Fibroblast of skin of scalp (primary cell): Measurements from ENCODE around the gene FHAD1.
"Not testable (repeated sequence)": the region's sequence is repeated elsewhere in the genome, so short reads cannot be mapped to it uniquely, and the experiment has no call there.

Source experiments
- DNase-seq: peaks from one replicate; pipeline ENCODE4 v3.0.0-alpha.2; 2013

The FHAD1 gene

DNA sequence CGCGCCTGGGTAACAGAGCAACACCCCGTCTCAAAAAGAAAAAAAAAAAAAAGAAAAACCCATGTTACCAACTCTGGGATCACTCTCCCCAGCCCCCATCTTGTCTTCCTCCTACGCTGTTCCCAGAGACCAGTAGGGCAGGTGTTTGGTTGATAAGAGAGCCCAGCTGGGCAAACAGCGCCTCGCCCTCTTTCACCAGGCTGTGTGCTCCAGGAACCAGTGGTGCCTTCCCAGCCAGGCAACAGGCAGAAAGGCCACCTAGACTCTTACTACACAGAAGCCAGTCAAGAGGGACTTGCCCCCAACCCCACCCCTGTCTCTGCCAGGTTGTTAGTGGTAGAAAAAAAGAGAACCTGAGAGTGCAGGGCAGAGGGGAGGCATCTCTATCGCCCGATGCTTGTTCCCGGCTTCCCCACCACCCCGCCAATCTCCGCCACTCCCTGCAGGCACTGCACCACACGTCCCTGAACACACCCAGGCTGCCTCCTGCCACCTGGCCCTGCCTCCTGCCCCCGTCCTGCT, 177.2 kb downstream of the FHAD1 start:
- DNase-seq: no peak

GRCh38 chr1:15424981-15425380, 178.0 kb downstream of the FHAD1 start:
- no peak for DNase-seq

- no peak for DNase-seq
These were observed 178.5 kb downstream of the FHAD1 start for GRCh38 chr1:15425521-15425920.

DNA sequence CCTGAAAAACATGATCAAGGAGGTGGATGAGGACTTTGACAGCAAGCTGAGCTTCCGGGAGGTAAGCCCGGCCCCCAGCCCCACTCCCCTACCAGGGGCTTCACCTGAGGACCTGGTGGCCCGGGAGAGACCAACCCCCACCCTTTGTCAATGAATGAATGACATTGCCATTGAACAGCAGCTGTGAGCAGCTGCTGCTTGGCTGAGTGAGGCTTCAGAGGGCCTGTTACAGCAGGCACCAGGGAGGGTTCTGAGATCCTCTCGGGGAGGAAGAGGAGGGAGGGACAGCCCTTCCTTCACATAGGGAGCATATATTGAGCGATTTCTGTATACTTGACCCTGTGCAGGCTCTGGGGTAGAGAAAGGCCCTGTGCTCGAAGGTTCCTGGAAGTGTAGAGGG, 178.9 kb downstream of the FHAD1 start:
- DNase-seq: no peak

DNA sequence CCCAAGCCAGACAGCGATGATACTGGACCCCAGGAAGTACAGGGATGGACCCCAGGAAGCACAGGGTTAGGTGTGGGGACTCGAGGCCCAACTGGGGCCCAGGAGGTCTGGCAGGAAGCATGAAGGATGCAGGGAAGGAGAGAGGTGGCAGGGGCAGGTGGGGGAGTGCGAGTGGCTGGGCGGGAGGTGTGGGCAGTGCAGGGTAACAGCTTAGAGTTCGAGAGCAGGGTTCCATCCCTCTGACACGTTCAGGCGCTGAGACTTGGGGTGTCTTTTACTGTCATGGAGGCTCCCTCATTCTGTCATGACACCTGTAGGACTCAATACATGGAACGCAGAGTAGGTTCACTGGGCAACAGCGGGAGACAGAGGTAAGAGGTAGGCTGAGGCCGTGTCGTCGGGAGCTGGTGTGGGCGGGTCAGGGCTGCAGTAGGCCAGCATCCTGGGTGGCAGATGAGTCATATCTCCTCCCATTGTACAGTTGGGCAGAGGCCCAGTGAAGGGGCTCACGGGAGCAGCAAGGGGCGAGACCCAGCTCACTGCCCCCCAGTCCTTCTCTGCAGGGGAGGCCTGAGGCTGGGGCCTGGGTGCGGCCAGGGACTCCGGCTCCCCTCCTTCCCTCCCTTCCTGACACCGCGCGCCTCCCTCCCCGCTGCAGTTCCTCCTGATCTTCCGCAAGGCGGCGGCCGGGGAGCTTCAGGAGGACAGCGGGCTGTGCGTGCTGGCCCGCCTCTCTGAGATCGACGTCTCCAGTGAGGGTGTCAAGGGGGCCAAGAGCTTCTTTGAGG, 179.7 kb downstream of the FHAD1 start:
- peak; percentile 37 for DNase-seq

DNA sequence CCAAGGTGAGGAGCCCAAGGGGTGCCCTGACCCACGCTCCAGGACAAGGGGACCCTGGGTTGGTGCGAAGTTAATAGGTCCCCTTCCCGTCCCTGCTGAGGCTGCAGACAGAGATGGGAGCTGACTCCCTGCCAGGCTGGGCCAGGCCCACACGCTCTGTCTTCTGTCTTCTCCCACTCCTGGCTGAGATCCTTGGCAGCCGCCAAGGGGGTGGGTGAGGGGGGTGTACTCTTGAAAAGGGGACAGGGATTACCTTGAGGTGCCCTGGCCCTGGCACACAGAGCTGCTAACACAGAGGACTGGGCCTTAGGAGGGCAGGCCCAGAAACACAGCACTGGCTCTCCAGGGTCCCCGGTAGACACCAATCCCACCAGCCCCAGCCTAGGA, 180.2 kb downstream of the FHAD1 start:
- no peak for DNase-seq

DNA sequence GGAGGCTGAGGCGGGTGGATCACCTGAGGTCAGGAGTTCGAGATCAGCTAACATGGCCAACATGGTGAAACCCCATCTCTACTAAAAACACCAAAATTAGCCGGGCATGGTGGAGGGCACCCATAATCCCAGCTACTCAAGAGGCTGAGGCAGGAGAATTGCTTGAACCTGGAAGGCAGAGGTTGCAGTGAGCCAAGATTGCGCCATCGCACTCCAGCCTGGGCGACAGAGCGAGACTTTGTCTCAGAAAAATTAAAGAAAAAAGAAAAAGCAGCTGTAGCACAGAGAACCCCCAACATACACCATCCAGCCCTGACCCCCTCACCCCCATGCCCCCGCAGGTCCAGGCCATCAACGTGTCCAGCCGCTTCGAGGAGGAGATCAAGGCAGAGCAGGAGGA, 181.2 kb downstream of the FHAD1 start:
- not testable (repeated sequence) for DNase-seq

GRCh38 chr1:15428815-15429435, 181.9 kb downstream of the FHAD1 start:
- DNase-seq: no peak

DNA sequence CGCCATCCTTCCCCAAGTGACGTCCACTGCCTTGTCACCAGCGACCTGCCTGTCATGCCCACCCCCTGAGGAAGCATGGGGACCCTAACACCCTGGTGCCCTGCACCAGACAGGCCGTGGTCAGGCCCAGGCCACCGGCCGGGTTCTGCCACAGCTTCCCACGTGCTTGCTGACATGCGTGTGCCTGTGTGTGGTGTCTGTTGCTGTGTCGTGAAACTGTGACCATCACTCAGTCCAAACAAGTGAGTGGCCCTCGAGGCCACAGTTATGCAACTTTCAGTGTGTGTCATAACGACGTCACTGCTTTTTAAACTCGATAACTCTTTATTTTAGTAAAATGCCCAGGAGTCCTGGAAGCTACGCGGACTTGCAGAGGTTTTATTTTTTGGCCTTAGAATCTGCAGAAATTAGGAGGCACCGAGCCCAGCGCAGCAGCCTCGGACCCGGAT, 182.7 kb downstream of the FHAD1 start:
- no peak for DNase-seq

DNA sequence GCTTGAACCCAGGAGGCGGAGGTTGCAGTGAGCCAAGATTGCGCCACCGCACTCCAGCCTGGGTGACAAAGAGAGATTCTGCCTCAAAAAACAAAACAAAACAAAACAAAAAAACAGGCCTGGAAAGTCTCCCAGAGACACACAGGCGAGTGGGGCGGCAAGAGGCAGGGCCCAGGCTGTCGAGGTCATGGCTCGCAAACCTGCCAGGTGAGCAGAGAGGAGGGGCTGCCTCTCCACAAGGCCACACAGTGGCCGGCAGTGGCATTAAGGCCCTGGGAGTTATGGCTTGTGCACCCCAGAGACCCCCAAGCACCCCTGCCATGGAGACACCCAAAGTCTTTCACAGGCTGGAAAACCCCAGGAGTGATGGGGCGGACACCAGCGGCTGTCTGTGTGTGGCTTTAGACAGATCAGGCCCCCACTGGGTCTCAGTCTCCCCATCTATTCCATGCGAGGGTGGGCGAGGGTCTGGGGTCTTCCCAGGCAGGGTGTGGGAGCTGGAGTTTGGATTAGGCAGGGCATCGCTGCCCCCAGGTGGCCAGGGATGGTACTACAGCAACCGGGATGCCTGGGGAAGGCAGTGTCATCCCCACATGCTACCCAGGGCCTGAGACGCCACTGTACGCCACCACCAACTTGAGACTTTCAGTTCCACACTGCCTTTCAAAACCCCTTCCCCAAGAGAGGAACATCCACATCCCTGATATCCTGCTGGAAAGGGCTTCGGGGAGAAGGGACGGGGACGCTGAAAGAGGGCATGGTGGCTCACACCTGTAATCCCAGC, 184.0 kb downstream of the FHAD1 start:
- DNase-seq: peak; percentile 43

GRCh38 chr1:15431571-15431948, 184.5 kb downstream of the FHAD1 start:
- DNase-seq: no peak

DNA sequence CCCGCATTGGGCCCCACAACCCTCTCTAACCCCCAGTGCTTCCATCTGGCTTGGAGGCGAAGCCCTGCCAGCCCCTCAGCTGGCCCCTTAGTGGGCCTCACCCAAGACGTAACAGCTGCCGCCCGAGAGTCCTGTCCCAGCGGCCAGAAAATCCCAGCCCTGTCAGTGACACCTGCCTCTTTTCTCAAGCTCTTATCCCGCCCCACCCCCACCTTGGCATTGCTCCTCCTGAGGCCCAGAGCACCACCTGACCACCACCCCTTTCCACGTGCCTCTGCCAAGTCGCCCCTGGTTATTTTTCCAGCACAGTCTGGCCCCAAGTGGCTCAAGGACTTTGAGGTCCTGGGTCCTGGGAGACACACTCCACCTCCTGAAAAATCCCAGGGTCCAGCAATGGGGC, 185.3 kb downstream of the FHAD1 start:
- no peak for DNase-seq

DNA sequence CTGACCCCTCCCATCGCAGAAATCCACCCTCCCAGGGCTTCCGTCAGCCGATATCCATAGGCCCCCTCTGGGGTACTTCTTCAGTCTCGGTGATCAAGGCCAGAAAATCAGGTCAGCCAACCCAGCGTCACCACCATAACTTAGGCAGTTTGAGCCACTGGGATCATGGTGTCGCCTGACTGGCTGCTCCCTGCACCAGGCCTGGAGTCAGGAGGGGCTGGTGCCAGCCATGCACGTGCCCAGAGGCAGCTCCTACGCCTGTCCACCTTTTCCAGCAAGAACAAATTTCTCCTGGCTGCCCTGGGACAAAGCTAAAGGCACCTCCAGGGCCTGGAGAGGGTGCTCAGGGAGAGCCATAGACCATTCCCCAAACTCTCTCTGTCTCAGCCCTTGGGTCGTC, 186.4 kb downstream of the FHAD1 start:
- no peak for DNase-seq

- DNase-seq: not testable (repeated sequence)
These were observed 187.7 kb downstream of the FHAD1 start for GRCh38 chr1:15434739-15435138.

DNA sequence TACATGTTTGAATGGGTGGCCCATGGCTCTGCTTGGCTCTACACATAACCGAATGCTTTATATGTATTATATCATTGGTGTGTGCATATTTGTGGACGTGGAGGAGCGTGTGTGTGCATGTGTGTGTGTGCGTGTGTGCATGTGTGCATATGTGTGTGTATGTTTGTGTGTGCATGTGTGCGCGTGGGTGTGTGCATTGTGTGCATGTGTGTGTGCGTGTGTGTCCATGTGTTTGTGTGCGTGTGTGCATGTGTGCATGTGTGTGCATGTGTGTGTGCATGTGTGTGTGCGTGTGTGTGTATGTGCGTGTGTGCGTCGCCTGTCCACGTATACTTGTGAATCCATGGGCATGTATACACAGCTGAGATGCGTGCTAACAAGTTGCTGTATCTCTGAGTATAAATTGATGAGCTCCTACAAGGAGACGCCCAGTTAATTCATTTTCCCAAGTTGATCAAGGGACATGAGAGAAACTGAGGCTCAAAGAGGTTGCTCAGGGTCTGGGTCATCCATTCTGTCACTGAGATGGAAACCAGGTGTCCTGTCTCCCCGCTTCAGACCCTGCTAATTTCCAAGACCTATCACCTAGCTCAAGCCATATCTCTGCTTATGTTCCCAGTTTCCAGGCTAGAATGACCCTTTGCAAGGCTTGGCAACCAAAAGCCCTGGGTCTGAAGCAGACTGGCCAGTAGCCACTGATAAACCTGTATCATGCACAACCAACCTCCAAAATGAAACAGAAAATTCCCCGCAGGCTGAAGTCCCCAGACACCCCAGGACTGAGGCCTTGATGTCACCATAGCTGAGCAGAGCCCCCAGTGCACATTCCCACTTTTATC, 188.4 kb downstream of the FHAD1 start:
- DNase-seq: no peak

DNA sequence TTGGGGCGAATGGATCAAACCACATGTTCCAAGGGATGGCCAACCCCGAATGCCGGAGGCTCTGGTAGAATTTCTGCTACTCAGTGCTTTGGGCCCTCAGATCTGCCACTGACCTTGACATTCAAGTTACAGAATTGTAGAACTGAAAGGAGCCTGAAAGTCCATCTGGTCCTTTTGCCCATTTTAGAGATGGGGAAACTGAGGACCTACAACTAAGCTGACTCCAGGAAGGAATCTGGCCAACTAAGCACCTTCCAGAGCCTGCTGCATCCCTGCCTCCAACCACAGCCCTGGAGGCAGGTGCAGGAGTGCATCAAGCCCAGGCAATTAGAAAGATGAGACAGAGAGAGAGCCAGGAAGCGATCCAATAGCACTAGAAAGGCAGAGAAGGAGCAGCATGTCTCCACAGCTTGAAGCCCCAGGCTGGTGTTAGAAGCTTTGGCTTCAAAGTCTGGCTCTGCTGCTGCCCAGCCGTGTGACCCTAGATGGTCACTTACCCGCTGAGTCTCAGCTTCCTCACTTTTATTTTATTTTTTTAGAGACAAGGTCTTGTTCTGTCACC, 189.9 kb downstream of the FHAD1 start:
- no peak for DNase-seq

DNA sequence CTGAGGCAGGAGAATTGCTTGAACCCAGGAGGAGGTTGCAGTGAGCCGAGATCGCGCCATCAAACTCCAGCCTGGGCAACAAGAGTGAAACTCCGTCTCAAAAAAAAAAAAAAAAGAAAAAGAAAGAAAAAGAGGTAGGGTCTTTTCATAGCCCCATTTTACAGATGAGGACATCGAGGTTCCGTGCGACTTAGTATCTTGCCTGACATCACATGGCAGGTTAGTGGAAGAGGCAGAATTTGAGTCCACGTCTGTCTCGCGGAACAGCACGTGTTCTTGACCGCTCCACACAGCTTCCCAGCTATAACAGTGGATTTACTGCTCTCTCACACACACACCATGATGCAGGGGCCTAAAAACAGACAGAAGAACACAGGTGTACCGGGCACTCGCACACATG, 192.3 kb downstream of the FHAD1 start:
- no peak for DNase-seq

- DNase-seq: no peak
These were observed 193.3 kb downstream of the FHAD1 start for GRCh38 chr1:15440357-15440756.

DNA sequence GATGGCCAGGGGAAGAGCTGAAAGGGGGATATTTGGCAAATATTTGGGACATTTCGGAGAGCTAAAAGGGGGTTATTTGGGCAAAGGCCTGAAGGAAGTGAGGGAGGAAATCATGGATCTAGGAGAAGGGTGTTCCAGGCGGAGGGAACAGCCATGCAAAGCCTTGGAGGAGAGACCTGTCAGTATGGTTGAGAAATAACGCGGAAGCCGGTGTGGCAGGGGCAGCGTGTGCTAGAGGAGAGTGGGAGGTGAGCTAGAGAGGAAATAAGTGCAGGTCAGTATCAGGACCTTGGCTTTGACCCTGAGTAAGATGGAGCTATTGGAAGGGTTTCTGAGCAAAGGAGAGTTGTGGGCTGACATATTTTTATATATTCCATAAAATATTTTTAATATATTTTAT, 194.2 kb downstream of the FHAD1 start:
- no peak for DNase-seq

GRCh38 chr1:15442119-15442518, 195.1 kb downstream of the FHAD1 start:
- no peak for DNase-seq

- no peak for DNase-seq
These were observed 195.7 kb downstream of the FHAD1 start for GRCh38 chr1:15442759-15443158.

DNA sequence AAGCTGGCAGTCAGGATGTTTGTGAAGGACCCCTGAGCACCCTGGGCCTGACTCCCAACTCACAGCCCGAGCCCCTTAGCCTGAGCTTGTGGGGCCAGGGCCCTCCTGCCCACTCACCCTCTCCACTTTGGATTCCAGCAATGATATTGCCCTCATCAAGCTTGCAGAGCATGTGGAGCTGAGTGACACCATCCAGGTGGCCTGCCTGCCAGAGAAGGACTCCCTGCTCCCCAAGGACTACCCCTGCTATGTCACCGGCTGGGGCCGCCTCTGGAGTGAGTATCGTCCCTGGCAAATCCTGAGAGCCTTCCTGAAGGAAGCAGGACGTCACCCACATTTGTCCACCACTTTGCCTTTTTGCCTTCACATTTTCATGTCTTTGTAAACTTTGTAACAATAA, 196.3 kb downstream of the FHAD1 start:
- no peak for DNase-seq
